Left colon (tissue), 2 donors: ENCODE data around the gene MTCP1. TPM values are rescaled to one million over a fixed set of nuclear protein-coding genes. Genes with fewer than 3 reads are reported as not detected.

Experiments
- ATAC-seq: fragments of 200-7000 bp; cut with Tn5 transposase; one replicate; pipeline ENCODE4 v1.9.1; 2020; ENCODE audit warnings: mild to moderate bottlenecking, moderate library complexity
- DNase-seq, 2 donors: peaks; one replicate each; pipeline ENCODE4 v3.0.0-alpha.2; 2020
- intact Hi-C, 2 donors: fragments of 100-400 bp; cut with DNase I in 1 of 2; cut with micrococcal nuclease in 1 of 2; formaldehyde crosslinking; loops; one replicate each; pipeline versions ENCODE4 v1.11.2 to v1.14.0; 2022; cut with DNase I, micrococcal nuclease
- long read RNA-seq: library from polyadenylated mRNA; unstranded; transcript quantifications from one replicate; pipeline ENCODE4 v2.0.0, GENCODE V29; 2021
- total RNA-seq, 2 donors: library from RNA; stranded (reverse); fragmentation: NEBNext Ultra II Directional; extraction: Animal tissue kit (Norgen Biotek cat#: 25700); gene quantifications; one replicate each; pipeline ENCODE4 v1.2.1, GENCODE V29; 2021
- donor health status: DM: no; HTN: no; CAD: no.
- donor health status: DM: yes; HTN: yes; CAD: no.

MTCP1 gene, protein sequence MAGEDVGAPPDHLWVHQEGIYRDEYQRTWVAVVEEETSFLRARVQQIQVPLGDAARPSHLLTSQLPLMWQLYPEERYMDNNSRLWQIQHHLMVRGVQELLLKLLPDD
- 10 to 100 TPM; 11.9 to 13.9 TPM for total RNA-seq
- long read RNA-seq, partial matches to known transcripts: 0 of 4 reads
- long read RNA-seq, other reads (novel, unspliced or antisense): 4 of 4 reads

DNA sequence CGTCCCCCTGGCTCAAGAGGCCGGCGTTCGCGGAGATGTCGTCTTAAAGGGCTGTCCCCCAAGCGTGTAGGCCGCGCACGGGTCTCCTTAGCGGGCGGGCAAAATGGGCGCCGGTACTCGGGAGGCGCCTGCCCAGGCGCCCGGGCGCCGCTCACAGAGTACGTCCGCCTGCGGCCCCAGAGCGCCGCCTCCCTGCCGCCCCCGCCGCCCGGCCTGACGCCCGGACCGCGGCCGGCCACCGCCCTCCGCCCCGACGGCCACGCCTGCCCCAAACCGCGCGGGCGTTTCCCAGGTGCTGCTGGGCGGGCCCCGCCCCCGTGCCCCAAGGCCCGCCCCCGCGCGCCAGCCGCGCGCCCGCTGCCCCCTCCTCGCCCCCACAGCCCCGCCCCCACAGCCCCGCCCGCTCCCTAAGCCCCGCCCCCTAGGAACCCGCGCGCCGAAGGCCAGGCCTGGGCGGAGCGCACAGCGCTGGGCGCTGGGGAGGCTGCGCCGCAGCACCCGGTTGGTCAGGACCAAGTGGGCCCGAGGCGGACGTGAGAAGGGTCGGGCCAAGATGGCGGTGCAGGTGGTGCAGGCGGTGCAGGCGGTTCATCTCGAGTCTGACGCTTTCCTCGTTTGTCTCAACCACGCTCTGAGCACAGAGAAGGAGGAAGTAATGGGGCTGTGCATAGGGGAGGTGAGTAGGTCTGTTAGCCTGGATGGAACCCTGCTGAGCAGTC lies at the start of gene MTCP1, which contains the start of the genes BRCC3 and CMC4:
TSS of gene MTCP1 (minus strand) at position 162 of the 719 bp plus-strand sequence. CDS start 5,126 bp downstream, outside the sequence.
TSS of gene BRCC3 (plus strand) at position 534 of the 719 bp plus-strand sequence. CDS start at position 554, 20 bp downstream.
TSS of gene CMC4 (minus strand) at position 162 of the 719 bp plus-strand sequence. CDS start 7,113 bp downstream, outside the sequence.
- DNase-seq (peak; percentile 81), ATAC-seq (peak; percentile 87)
- intact Hi-C loops: no loop called here

GRCh38 chrX:155115174-155115819 lies 44.4 kb upstream of the MTCP1 start:
- no peak for ATAC-seq
- DNase-seq: no peak
- intact Hi-C loops: no loop called here

GRCh38 chrX:155113097-155113496 lies 42.2 kb upstream of the MTCP1 start:
- intact Hi-C loops: no loop called here
- DNase-seq (no peak), ATAC-seq (no peak)

- intact Hi-C loops: no loop called here
- ATAC-seq (no peak), DNase-seq (no peak)
Observed at GRCh38 chrX:155112171-155112570, 41.2 kb upstream of the MTCP1 start.

DNA sequence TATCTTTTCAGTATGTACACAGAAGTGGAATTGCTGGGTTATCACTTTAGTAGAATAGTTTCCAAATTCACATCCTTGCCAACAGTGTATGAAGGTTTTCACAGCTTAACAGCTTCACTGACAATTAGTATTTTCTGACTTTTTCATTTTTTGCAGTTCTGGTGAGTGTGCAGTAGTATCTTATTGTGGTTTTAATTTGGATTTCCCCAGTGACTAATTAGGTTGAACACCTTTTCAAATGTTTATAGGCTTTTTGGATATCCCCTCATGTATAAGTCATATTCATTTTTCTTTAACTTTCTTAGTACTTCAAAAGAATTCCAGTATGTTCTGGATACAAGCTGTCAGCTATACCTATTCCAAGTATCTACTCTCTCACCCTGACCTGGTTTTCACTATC lies 37.5 kb upstream of the MTCP1 start:
- DNase-seq (no peak), ATAC-seq (no peak)
- intact Hi-C loops: no loop called here

DNA sequence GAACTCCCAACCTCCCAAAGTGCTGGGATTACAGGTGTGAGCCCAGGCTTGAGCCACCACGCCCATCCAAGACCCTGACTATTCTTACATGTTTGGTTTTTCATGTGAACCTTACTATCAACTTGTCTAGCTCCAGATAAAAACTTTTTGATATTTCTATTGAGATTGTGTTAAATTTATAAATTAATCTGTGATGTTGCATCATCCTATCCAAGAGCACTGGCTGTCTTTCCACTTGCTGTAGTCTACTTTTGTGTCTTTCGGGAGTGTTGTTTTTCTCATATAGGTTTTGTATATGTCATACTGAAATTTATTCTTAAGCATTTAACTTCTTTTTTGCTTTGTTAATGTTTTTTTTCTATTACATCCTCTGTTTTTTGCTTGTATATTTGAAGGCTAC lies 35.0 kb upstream of the MTCP1 start:
- intact Hi-C loops: no loop called here
- DNase-seq: no peak

DNA sequence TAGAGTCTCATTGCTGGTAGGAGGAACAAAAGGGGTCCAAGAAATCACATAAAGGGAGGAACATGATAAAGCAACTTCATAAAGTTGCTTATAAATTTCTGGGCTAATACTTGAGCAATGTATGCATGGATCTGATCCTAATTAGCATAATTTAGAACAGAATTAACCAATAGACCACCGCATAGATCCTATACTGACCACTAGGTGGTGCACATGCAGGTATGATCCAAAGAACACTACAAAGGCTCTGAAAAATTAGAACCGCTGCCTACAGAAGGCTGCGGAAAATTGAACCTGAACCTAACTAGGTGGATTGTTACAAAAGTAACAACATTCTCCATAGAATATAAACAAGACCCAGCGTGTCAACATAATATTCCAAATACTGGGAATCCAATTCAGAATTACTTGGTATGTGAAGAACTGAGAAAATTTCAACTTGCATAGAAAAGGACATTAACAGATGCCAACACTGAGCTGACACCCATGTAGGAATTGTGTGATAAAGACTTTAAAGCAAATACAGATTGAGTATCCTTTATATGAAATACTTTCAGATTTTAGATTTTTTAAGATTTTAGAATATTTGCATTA lies 23.6 kb upstream of the MTCP1 start:
- ATAC-seq (peak; percentile 48), DNase-seq (no peak)
- intact Hi-C loops: no loop called here

More for the DNA sequence above, 35.0 kb upstream of the MTCP1 start:
- ATAC-seq: no peak

DNA sequence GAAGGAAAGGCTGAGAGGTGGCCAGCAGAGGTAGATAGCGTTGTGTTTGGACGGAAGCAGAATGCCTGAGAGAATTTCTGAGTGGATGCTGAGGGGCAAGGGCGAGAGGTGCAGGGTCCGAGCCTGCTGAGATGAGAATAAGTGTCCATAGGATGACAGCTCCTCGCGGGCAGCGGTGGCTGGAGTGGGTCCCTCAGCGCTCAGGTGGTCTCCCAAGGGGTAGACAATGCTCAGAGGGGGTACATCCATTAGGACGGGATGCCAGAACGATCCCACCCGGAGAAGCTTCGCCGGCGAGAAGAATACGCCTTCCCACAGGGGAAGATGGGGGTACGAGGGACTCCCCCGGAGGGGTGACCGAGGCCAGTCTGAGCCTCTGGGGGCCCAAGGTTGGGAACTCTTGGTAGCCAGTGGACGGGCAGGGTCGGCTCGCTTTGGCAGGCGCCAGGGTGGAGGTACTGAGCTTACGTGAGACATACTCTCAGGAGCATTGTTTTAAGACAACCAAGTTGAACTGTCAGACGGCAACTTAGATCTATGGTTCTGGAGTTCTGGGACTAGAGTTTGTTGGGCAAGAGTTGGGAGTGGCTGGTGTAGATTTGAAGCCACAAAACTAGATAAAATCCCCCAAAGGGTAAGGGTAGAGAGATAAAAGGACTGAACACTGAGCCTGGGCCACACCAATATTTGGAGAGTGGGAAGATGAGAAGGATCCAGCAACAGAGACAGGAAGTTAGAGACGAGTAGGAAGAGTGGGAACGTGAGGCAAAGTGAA lies 16.2 kb upstream of the MTCP1 start:
- ATAC-seq (no peak), DNase-seq (no peak)
- intact Hi-C loops: no loop called here

GRCh38 chrX:155086202-155086840 lies 15.4 kb upstream of the MTCP1 start:
- DNase-seq (peak in 1 of 2 donors; percentile 42), ATAC-seq (peak; percentile 61)
- intact Hi-C loops: no loop called here

DNA sequence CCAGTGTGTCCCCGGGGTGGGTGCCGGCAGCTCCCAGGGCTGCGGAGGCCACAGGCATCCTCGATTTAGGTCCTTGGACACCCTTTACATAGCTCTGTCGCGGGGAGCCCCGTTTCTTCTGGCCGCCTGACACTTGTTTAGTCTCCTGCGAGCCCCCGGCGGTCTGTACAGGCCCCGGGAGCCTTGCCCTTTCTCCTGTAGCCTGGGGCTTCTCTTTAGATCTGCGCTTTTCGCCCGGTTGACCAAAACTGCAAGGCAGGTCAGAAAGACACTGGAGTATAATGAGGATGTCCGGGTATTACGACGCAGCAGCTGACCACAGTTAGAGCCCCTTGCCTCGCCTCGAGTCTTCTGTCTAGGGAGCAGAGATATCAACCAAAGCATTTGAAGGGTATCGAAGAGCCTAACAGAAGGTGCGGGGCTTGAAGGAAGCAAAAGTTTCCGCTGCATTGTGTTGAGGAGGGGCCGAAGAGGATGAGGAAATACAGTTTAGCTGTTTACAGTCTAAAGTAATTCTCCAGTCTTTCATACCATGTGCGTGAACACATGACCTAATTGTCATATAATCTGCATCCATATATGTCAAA lies 851 bp upstream of the MTCP1 start:
- intact Hi-C loops: no loop called here
- DNase-seq: no peak

DNA sequence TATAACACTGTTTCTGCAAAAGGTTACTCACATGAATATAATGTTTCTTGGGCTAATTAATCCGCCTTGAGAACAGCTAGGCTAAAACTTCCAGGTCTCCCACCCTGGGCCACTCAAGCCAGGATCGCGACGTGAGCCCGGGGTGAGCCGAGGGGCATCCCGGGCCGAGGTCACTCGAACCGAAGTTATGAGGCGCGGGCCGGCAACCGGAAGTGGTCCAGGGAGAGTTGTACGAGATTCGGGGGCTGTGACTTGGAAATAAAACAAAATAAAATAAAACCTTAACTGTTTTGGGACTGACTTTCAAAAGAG lies 317 bp downstream of the MTCP1 start:
- intact Hi-C loops: no loop called here
- DNase-seq (no peak), ATAC-seq (peak; percentile 15)

More for the DNA sequence above, 851 bp upstream of the MTCP1 start:
- peak; percentile 37 for ATAC-seq

DNA sequence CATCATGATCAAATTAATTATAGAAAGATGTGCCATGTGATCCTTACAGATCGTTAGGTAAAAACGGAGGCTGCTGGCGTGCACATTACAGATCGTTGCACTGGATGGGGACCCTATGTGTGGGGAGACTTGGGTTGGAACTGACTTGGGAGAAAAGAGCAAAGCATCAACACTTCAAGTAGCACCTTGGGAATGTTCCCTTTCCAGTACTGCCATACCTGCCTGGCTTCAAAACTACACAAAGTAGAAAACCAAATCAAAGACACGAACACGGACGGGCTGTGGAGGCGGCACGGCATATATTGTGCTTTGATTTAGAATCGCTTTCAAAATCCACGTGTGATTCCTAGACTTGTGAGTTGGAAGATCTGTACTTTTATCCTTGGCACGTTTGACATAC lies 898 bp downstream of the MTCP1 start:
- ATAC-seq: no peak
- intact Hi-C loops: no loop called here
- no peak for DNase-seq

DNA sequence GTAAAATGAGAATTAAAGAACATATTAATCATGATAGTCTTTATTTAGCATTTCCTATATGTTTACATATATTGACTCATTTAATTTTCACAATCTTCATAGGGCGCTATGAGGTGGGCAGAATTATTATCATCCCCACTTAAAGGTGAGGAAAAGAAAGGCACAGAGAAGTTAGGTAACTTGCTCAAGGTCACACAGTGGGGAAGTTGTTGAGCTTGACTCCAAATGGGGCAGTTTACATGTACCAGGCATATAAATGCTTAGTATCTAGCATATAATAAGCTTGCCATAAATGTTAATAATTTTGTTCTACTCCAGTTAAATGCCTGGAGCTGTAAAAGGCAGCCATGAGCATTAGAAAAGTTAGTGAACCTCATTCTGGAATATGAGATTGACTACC lies 1.5 kb downstream of the MTCP1 start:
- intact Hi-C loops: no loop called here
- no peak for ATAC-seq

DNA sequence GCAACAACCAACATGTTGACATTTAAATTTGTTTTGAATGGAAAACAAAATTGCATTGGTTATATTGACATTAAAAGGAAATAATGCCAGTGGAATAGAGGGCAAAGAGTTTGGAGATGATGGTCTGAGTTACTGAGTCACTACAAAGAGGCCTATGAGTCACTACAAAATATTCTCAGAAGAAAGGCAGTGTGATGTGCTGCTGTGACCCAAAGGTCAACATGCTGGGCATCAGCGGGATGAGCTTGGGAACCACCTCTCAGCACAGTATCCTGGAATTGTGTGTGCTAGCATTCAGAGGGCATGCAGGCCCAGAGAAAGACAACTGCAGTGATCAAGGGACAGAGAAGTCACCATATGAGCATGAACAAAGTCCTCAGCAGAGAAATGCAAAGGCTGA lies 2.8 kb downstream of the MTCP1 start:
- no peak for DNase-seq
- no peak for ATAC-seq
- intact Hi-C loops: no loop called here

More for the DNA sequence above, 1.5 kb downstream of the MTCP1 start:
- no peak for DNase-seq

DNA sequence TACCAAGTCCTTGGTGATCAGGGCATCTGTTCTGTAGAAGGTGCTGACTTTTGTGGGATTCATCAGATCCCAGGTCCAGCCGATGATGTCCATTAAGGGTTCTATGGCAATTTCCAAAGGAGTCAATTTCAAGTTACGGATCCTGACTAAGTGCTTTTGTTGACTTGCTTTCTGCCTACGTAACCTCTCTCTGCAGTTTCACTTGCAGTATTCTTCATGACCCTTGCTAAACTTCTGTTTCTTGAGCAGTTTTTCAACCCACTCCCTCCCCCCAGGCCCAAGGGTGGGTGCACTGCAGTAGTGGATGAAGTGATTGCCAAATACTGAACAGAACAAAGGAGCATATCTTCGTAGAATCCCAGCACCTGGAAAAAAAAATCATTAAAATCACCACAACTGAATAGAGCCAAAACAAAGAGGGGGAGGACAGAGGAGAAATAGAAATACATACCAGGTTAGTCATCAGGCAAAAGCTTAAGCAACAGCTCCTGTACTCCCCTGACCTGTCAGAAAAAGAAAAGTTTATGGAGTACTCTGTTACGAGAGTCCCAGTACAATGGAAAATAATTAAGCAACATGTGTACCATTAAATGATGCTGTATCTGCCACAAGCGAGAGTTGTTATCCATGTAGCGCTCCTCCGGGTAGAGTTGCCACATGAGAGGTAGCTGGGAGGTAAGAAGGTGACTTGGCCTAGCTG lies 5.8 kb downstream of the MTCP1 start:
- no peak for DNase-seq
- ATAC-seq: no peak
- intact Hi-C loops: no loop called here

- DNase-seq (no peak), ATAC-seq (no peak)
- intact Hi-C loops: no loop called here
Observed at GRCh38 chrX:155061760-155062159, 9.2 kb downstream of the MTCP1 start.
